ENCODE results near the gene JDP2.
A peak's percentile ranks its signal among the peaks of the same experiment; 100 is the strongest.

The JDP2 gene

GRCh38 chr14:75411214-75411540, 16.6 kb upstream of the JDP2 start:
- Histone ChIP-seq H2AK5ac (ENCODE audit: low read length) (no peak overlapping the region), H3K4me1 (ENCODE audit: control insufficient read depth, low read depth, low read length) (peaks cover 3% of the 10 kb centered on the region), H3K9ac (ENCODE audit: low read length) (no peak overlapping the region), H3K79me2 (ENCODE audit: control insufficient read depth, insufficient read depth, low read length) (no peaks in the 10 kb centered on the region), H3K27me3 (ENCODE audit: insufficient read depth, low read length, poor library complexity) (no peaks in the 10 kb centered on the region), H3K18ac (ENCODE audit: low read length) (no peak overlapping the region), H3K27ac (ENCODE audit: low read depth, low read length) (no peak overlapping the region), H2BK120ac (ENCODE audit: low read depth, low read length) (no peak overlapping the region), H2BK5ac (ENCODE audit: low read length) (no peak overlapping the region), H3K4me3 (ENCODE audit: low read length) (no peak overlapping the region), H3K79me1 (ENCODE audit: low read length) (no peaks in the 10 kb centered on the region), H2BK15ac (replicated peaks; ENCODE audit: low read depth) (no peak overlapping the region), H4K8ac (ENCODE audit: low read depth, low read length) (no peak overlapping the region), H3K23ac (ENCODE audit: low read length) (peak overlapping the region; percentile 74), H3K4ac (ENCODE audit: low read depth, low read length) (no peak overlapping the region), H3K36me3 (ENCODE audit: control insufficient read depth, insufficient read depth, low read length) (no peaks in the 10 kb centered on the region), H3K56ac (ENCODE audit: low read length) (no peak overlapping the region), H4K5ac (ENCODE audit: low read length) (no peak overlapping the region), H3K4me2 (ENCODE audit: low read length) (no peak overlapping the region)
- DNase-seq: no peak
- WGBS (ENCODE audit: extremely low coverage, insufficient coverage, low lambda C conversion rate): no CpG with 5 or more reads among the region's 6 CpGs

GRCh38 chr14:75413013-75413412, 14.8 kb upstream of the JDP2 start:
- Histone ChIP-seq H3K79me2 (ENCODE audit: control insufficient read depth, insufficient read depth, low read length) (no peaks in the 10 kb centered on the region), H4K5ac (ENCODE audit: low read length) (no peak overlapping the region), H3K4me3 (ENCODE audit: low read length) (no peak overlapping the region), H3K79me1 (ENCODE audit: low read length) (no peaks in the 10 kb centered on the region), H3K27me3 (ENCODE audit: insufficient read depth, low read length, poor library complexity) (no peaks in the 10 kb centered on the region), H2AK5ac (ENCODE audit: low read length) (no peak overlapping the region), H2BK15ac (replicated peaks; ENCODE audit: low read depth) (no peak overlapping the region), H2BK5ac (ENCODE audit: low read length) (no peak overlapping the region), H3K23ac (ENCODE audit: low read length) (no peak overlapping the region), H3K27ac (ENCODE audit: low read depth, low read length) (no peak overlapping the region), H3K4me1 (ENCODE audit: control insufficient read depth, low read depth, low read length) (peaks cover 3% of the 10 kb centered on the region), H3K4ac (ENCODE audit: low read depth, low read length) (no peak overlapping the region), H2BK120ac (ENCODE audit: low read depth, low read length) (no peak overlapping the region), H3K9ac (ENCODE audit: low read length) (no peak overlapping the region), H4K8ac (ENCODE audit: low read depth, low read length) (no peak overlapping the region), H3K36me3 (ENCODE audit: control insufficient read depth, insufficient read depth, low read length) (no peaks in the 10 kb centered on the region), H3K18ac (ENCODE audit: low read length) (no peak overlapping the region), H3K56ac (ENCODE audit: low read length) (no peak overlapping the region), H3K4me2 (ENCODE audit: low read length) (no peak overlapping the region)
- no peak for DNase-seq
- WGBS (ENCODE audit: extremely low coverage, insufficient coverage, low lambda C conversion rate): no CpG with 5 or more reads among the region's 2 CpGs

GRCh38 chr14:75417674-75418073, 10.1 kb upstream of the JDP2 start:
- no peak overlapping the region for H3K4me2 ChIP-seq (ENCODE audit: low read length)
- H3K4me1 ChIP-seq (ENCODE audit: control insufficient read depth, low read depth, low read length): no peaks in the 10 kb centered on the region
- no peak overlapping the region for H3K56ac ChIP-seq (ENCODE audit: low read length)
- no peak for DNase-seq
- H3K27ac ChIP-seq (ENCODE audit: low read depth, low read length): no peak overlapping the region
- no peak overlapping the region for H4K5ac ChIP-seq (ENCODE audit: low read length)
- no peaks in the 10 kb centered on the region for H3K79me2 ChIP-seq (ENCODE audit: control insufficient read depth, insufficient read depth, low read length)
- H3K27me3 ChIP-seq (ENCODE audit: insufficient read depth, low read length, poor library complexity): no peaks in the 10 kb centered on the region
- no peak overlapping the region for H2BK15ac ChIP-seq (replicated peaks; ENCODE audit: low read depth)
- no peak overlapping the region for H4K8ac ChIP-seq (ENCODE audit: low read depth, low read length)
- H3K36me3 ChIP-seq (ENCODE audit: control insufficient read depth, insufficient read depth, low read length): no peaks in the 10 kb centered on the region
- no peak overlapping the region for H3K18ac ChIP-seq (ENCODE audit: low read length)
- H3K79me1 ChIP-seq (ENCODE audit: low read length): no peaks in the 10 kb centered on the region
- no peak overlapping the region for H2BK120ac ChIP-seq (ENCODE audit: low read depth, low read length)
- no CpG with 5 or more reads among the region's 1 CpG for WGBS (ENCODE audit: extremely low coverage, insufficient coverage, low lambda C conversion rate)
- no peak overlapping the region for H3K4me3 ChIP-seq (ENCODE audit: low read length)
- no peak overlapping the region for H2AK5ac ChIP-seq (ENCODE audit: low read length)
- H3K23ac ChIP-seq (ENCODE audit: low read length): no peak overlapping the region
- H3K4ac ChIP-seq (ENCODE audit: low read depth, low read length): no peak overlapping the region
- H2BK5ac ChIP-seq (ENCODE audit: low read length): no peak overlapping the region
- H3K9ac ChIP-seq (ENCODE audit: low read length): no peak overlapping the region

DNA sequence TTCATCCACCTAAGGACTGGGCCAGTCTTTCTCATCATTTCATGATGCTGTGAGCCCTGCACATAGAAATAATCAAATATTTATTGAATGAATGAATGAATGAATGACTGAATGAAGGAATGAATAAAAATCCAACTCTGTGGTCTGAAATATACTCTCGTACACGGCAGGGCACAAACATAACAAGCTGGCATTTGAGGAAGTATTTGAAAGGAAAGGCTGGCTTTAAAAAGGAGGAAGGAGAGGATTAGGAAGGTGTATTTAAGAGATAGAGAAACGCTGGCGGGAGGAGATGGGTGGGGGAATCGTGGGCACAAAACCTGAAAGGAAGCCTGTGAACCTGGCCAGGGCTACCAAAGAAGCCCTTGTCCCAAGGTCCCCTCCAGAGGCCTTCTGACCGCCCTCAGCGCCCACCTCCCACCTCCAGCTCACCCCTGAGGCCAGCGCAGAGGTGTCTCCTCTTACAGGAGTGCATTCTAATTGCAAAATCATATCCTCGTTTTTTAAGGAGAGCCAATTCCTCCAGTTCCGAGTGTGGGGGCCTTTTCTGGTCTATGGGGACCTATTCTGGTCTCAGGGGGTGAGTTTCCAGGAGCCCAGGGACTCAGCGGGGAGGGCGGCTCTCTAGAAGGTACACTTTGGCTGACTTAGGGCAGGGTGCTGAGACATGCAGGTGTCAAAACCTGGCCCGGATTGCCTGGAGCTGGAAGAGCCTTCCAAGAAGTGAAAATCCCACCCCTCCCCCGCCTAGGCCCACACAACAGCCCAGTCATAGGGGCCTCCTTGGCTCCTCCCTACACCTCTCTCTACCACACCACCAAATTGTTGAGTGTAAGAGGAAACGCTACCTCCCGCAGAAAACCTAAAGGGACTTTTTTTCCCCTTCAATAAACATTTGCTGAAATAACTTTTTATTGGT, 8.7 kb upstream of the JDP2 start:
- DNase-seq: peak; percentile 97
- peak overlapping the region; percentile 18 for H3K9ac ChIP-seq (ENCODE audit: low read length)
- no peaks in the 10 kb centered on the region for H3K36me3 ChIP-seq (ENCODE audit: control insufficient read depth, insufficient read depth, low read length)
- 100% methylated on average over 2 of the region's 16 CpGs for WGBS (ENCODE audit: extremely low coverage, insufficient coverage, low lambda C conversion rate)
- peak overlapping the region; percentile 47 for H2BK5ac ChIP-seq (ENCODE audit: low read length)
- no peak overlapping the region for H3K23ac ChIP-seq (ENCODE audit: low read length)
- H3K4me1 ChIP-seq (ENCODE audit: control insufficient read depth, low read depth, low read length): no peaks in the 10 kb centered on the region
- H3K27ac ChIP-seq (ENCODE audit: low read depth, low read length): no peak overlapping the region
- no peaks in the 10 kb centered on the region for H3K79me2 ChIP-seq (ENCODE audit: control insufficient read depth, insufficient read depth, low read length)
- H3K4ac ChIP-seq (ENCODE audit: low read depth, low read length): no peak overlapping the region
- no peak overlapping the region for H3K4me3 ChIP-seq (ENCODE audit: low read length)
- H2AK5ac ChIP-seq (ENCODE audit: low read length): no peak overlapping the region
- H3K56ac ChIP-seq (ENCODE audit: low read length): peak overlapping the region; percentile 51
- peak overlapping the region; percentile 6 for H3K4me2 ChIP-seq (ENCODE audit: low read length)
- H3K27me3 ChIP-seq (ENCODE audit: insufficient read depth, low read length, poor library complexity): no peaks in the 10 kb centered on the region
- no peak overlapping the region for H4K5ac ChIP-seq (ENCODE audit: low read length)
- H2BK120ac ChIP-seq (ENCODE audit: low read depth, low read length): no peak overlapping the region
- H3K79me1 ChIP-seq (ENCODE audit: low read length): no peaks in the 10 kb centered on the region
- H4K8ac ChIP-seq (ENCODE audit: low read depth, low read length): peak overlapping the region; percentile 88
- H2BK15ac ChIP-seq (replicated peaks; ENCODE audit: low read depth): no peak overlapping the region
- peak overlapping the region; percentile 82 for H3K18ac ChIP-seq (ENCODE audit: low read length)

GRCh38 chr14:75422169-75422568, 5.7 kb upstream of the JDP2 start:
- H3K79me2 ChIP-seq (ENCODE audit: control insufficient read depth, insufficient read depth, low read length): no peaks in the 10 kb centered on the region
- H3K27ac ChIP-seq (ENCODE audit: low read depth, low read length): no peak overlapping the region
- DNase-seq: no peak
- H3K56ac ChIP-seq (ENCODE audit: low read length): no peak overlapping the region
- no peak overlapping the region for H3K4me2 ChIP-seq (ENCODE audit: low read length)
- no peak overlapping the region for H4K5ac ChIP-seq (ENCODE audit: low read length)
- H3K4me1 ChIP-seq (ENCODE audit: control insufficient read depth, low read depth, low read length): no peaks in the 10 kb centered on the region
- H3K23ac ChIP-seq (ENCODE audit: low read length): no peak overlapping the region
- H2BK15ac ChIP-seq (replicated peaks; ENCODE audit: low read depth): no peak overlapping the region
- no CpG with 5 or more reads among the region's 8 CpGs for whole genome bisulfite sequencing (ENCODE audit: extremely low coverage, insufficient coverage, low lambda C conversion rate)
- H3K27me3 ChIP-seq (ENCODE audit: insufficient read depth, low read length, poor library complexity): no peaks in the 10 kb centered on the region
- no peak overlapping the region for H3K4ac ChIP-seq (ENCODE audit: low read depth, low read length)
- no peaks in the 10 kb centered on the region for H3K79me1 ChIP-seq (ENCODE audit: low read length)
- no peaks in the 10 kb centered on the region for H3K36me3 ChIP-seq (ENCODE audit: control insufficient read depth, insufficient read depth, low read length)
- H3K9ac ChIP-seq (ENCODE audit: low read length): no peak overlapping the region
- H2BK5ac ChIP-seq (ENCODE audit: low read length): no peak overlapping the region
- H2AK5ac ChIP-seq (ENCODE audit: low read length): no peak overlapping the region
- H2BK120ac ChIP-seq (ENCODE audit: low read depth, low read length): no peak overlapping the region
- no peak overlapping the region for H3K18ac ChIP-seq (ENCODE audit: low read length)
- no peak overlapping the region for H4K8ac ChIP-seq (ENCODE audit: low read depth, low read length)
- no peak overlapping the region for H3K4me3 ChIP-seq (ENCODE audit: low read length)

- no peak overlapping the region for H3K4ac ChIP-seq (ENCODE audit: low read depth, low read length)
- H3K4me1 ChIP-seq (ENCODE audit: control insufficient read depth, low read depth, low read length): peaks cover 4% of the 10 kb centered on the region
- H3K18ac ChIP-seq (ENCODE audit: low read length): no peak overlapping the region
- no peaks in the 10 kb centered on the region for H3K27me3 ChIP-seq (ENCODE audit: insufficient read depth, low read length, poor library complexity)
- no peak overlapping the region for H3K23ac ChIP-seq (ENCODE audit: low read length)
- H3K79me1 ChIP-seq (ENCODE audit: low read length): peaks cover 3% of the 10 kb centered on the region
- no peak overlapping the region for H3K27ac ChIP-seq (ENCODE audit: low read depth, low read length)
- no peak overlapping the region for H3K9ac ChIP-seq (ENCODE audit: low read length)
- H2BK120ac ChIP-seq (ENCODE audit: low read depth, low read length): no peak overlapping the region
- WGBS (ENCODE audit: extremely low coverage, insufficient coverage, low lambda C conversion rate): no CpG with 5 or more reads among the region's 1 CpG
- no peak overlapping the region for H3K4me3 ChIP-seq (ENCODE audit: low read length)
- no peak overlapping the region for H2BK5ac ChIP-seq (ENCODE audit: low read length)
- H3K4me2 ChIP-seq (ENCODE audit: low read length): no peak overlapping the region
- H3K56ac ChIP-seq (ENCODE audit: low read length): no peak overlapping the region
- peaks cover 11% of the 10 kb centered on the region for H3K79me2 ChIP-seq (ENCODE audit: control insufficient read depth, insufficient read depth, low read length)
- H3K36me3 ChIP-seq (ENCODE audit: control insufficient read depth, insufficient read depth, low read length): no peaks in the 10 kb centered on the region
- no peak overlapping the region for H4K8ac ChIP-seq (ENCODE audit: low read depth, low read length)
- H2AK5ac ChIP-seq (ENCODE audit: low read length): no peak overlapping the region
- no peak overlapping the region for H4K5ac ChIP-seq (ENCODE audit: low read length)
- no peak for DNase-seq
- H2BK15ac ChIP-seq (replicated peaks; ENCODE audit: low read depth): no peak overlapping the region
These were observed 3.3 kb upstream of the JDP2 start for GRCh38 chr14:75424496-75424895.
